Measurements from ENCODE around the gene CARMIL1. TPM values are rescaled to one million over a fixed set of nuclear protein-coding genes. Genes with fewer than 3 reads are reported as not detected.

CARMIL1 gene
- total RNA-seq, 1 donor from 2014 or later: 8.4 TPM

DNA sequence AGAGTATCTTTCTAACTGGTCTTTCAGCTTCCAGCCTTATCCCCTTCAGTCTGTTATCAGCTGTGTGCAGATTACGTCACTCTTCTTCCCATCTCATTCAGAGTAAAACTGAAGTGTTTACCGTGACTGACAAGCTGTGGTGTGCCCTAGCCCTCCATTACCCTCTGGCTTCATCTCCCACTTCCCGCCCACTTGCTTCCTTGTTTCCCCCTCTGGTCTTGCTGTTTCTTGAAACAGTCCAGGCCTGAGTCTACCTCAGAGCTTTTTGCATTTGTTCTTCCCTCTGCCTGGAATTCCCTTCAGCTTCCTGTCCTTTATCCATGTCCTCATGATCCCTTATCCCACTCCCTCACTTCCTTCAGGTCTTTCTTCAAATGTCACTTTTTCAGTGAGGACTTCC is 66.9 kb downstream of the CARMIL1 start:
- Histone ChIP-seq H3K4me3 (no peak overlapping the region), H3K27me3 (ENCODE audit: low read depth) (no peaks in the 10 kb centered on the region), H3K27ac (replicated peaks) (no peak overlapping the region), H3K4me1 (peaks cover 8% of the 10 kb centered on the region), H3K36me3 (no peaks in the 10 kb centered on the region), H3K9me3 (replicated peaks) (no peaks in the 10 kb centered on the region)
- DNase-seq: no peak
- TF ChIP-seq CTCF (IDR thresholded peaks at IDR 0.05; ENCODE audit: borderline replicate concordance): no peak
- intact Hi-C loops (cut with micrococcal nuclease): no loop called here

DNA sequence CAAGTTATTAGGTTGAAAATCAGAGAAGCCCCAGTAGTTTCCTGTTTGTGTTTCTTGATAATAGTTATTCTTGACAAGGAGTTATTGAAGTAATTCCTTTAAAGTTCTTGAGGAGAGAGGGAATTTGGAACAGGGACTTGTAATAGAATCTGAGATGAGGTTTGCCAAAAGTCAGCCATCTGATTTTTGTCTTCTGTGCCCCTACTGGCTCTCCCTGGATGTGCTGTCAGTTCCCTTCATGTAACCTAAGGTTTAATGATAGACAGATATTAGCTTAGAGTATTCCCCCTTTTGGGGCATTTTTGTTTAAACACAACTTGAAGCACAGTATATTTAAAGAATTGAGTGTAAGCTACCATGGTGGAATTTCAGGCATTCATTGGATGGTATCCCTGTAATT is 71.4 kb downstream of the CARMIL1 start:
- Histone ChIP-seq H3K36me3 (no peaks in the 10 kb centered on the region), H3K27ac (replicated peaks) (no peak overlapping the region), H3K27me3 (ENCODE audit: low read depth) (no peaks in the 10 kb centered on the region), H3K9me3 (replicated peaks) (no peaks in the 10 kb centered on the region), H3K4me3 (no peak overlapping the region), H3K4me1 (peaks cover 18% of the 10 kb centered on the region)
- TF ChIP-seq CTCF (IDR thresholded peaks at IDR 0.05; ENCODE audit: borderline replicate concordance): no peak
- DNase-seq: no peak
- intact Hi-C loops (cut with micrococcal nuclease): no loop called here

GRCh38 chr6:25351485-25351884 is 72.3 kb downstream of the CARMIL1 start:
- intact Hi-C loops (cut with micrococcal nuclease): no loop called here
- Histone ChIP-seq H3K9me3 (replicated peaks) (no peaks in the 10 kb centered on the region), H3K27me3 (ENCODE audit: low read depth) (no peaks in the 10 kb centered on the region), H3K4me3 (no peak overlapping the region), H3K27ac (replicated peaks) (no peak overlapping the region), H3K4me1 (peaks cover 18% of the 10 kb centered on the region), H3K36me3 (no peaks in the 10 kb centered on the region)
- TF ChIP-seq CTCF (IDR thresholded peaks at IDR 0.05; ENCODE audit: borderline replicate concordance): no peak
- no peak for DNase-seq

DNA sequence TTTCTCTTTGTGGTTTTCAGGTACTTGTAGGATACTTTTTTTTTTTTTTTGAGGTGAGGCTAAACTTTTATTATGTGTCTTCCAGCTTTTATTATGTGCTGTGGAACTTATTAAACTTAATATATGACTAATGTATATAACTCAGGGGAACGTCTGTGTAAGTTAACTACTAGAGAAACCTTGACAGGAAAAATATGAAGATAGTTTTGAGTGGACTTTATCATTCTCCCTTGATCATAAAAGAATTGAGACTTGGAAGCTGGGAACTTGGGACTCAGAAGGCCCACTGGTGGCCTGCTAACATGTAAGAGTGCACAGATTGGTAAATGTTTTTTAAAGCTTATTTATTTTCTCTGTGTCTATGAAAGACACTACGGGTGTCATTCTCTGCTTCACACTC is 73.1 kb downstream of the CARMIL1 start:
- H3K27me3 ChIP-seq (ENCODE audit: low read depth): no peaks in the 10 kb centered on the region
- no peaks in the 10 kb centered on the region for H3K9me3 ChIP-seq (replicated peaks)
- H3K36me3 ChIP-seq: no peaks in the 10 kb centered on the region
- H3K27ac ChIP-seq (replicated peaks): no peak overlapping the region
- H3K4me3 ChIP-seq: no peak overlapping the region
- H3K4me1 ChIP-seq: peaks cover 18% of the 10 kb centered on the region
- intact Hi-C loops (cut with micrococcal nuclease): no loop called here
- TF ChIP-seq CTCF (IDR thresholded peaks at IDR 0.05; ENCODE audit: borderline replicate concordance): no peak
- DNase-seq: no peak

GRCh38 chr6:25354078-25354932 is 75.1 kb downstream of the CARMIL1 start:
- TF ChIP-seq CTCF (IDR thresholded peaks at IDR 0.05; ENCODE audit: borderline replicate concordance): no peak
- H3K4me1 ChIP-seq: peaks cover 27% of the 10 kb centered on the region
- intact Hi-C loops (cut with micrococcal nuclease): no loop called here
- H3K27ac ChIP-seq (replicated peaks): no peak overlapping the region
- H3K9me3 ChIP-seq (replicated peaks): no peaks in the 10 kb centered on the region
- no peak overlapping the region for H3K4me3 ChIP-seq
- no peaks in the 10 kb centered on the region for H3K27me3 ChIP-seq (ENCODE audit: low read depth)
- DNase-seq: no peak
- H3K36me3 ChIP-seq: no peaks in the 10 kb centered on the region

Measured in left ventricle myocardium inferior (tissue), 1 donor.